Mesodermal cell (in vitro differentiated cells): Measurements from ENCODE around the gene TRIM15.

Source experiments
- H3K27ac ChIP-seq: 2 replicates; pipeline ENCODE4 v1.7.0; 2013; ENCODE audit warnings: mild to moderate bottlenecking, low read depth, low read length, moderate library complexity; ENCODE audit not compliant: severe bottlenecking
- H3K36me3 ChIP-seq: 2 replicates; pipeline ENCODE4 v1.7.1; 2013; ENCODE audit warnings: mild to moderate bottlenecking, low read length, moderate library complexity; ENCODE audit not compliant: control insufficient read depth, insufficient read depth
- H3K4me1 ChIP-seq: one replicate; pipeline ENCODE4 v1.7.1; 2013; ENCODE audit warnings: mild to moderate bottlenecking, low read length; ENCODE audit not compliant: insufficient read depth, control insufficient read depth, poor library complexity, severe bottlenecking
- H3K4me3 ChIP-seq: 2 replicates; pipeline ENCODE4 v1.7.0; 2013; ENCODE audit warnings: low read length, control low read depth, mild to moderate bottlenecking; ENCODE audit not compliant: insufficient read depth, poor library complexity, severe bottlenecking; ENCODE audit errors: extremely low read depth
- H3K9me3 ChIP-seq: 2 replicates; pipeline ENCODE4 v1.7.1; 2013; ENCODE audit warnings: mild to moderate bottlenecking, low read length, moderate library complexity; ENCODE audit not compliant: control insufficient read depth
- WGBS, 2 experiments: methylation state at CpG; one replicate each; pipeline ENCODE4 v1.1.5; 2013; ENCODE audit warnings: missing lambda C conversion rate in 2 of 2; ENCODE audit not compliant: insufficient coverage in 2 of 2; 5-methylcytosine and 5-hydroxymethylcytosine counted together

TRIM15 gene

GRCh38 chr6:30155520-30156261 is 7.7 kb upstream of the TRIM15 start:
- Histone ChIP-seq H3K4me3 (no peak overlapping the region), H3K9me3 (no peaks in the 10 kb centered on the region), H3K4me1 (peaks cover 6% of the 10 kb centered on the region), H3K27ac (no peak overlapping the region), H3K36me3 (no peaks in the 10 kb centered on the region)
- WGBS, 2 experiments, result 100% methylated on average over 1 of the region's 2 CpGs; no CpG with 5 or more reads in 1 of the 2 experiments

DNA sequence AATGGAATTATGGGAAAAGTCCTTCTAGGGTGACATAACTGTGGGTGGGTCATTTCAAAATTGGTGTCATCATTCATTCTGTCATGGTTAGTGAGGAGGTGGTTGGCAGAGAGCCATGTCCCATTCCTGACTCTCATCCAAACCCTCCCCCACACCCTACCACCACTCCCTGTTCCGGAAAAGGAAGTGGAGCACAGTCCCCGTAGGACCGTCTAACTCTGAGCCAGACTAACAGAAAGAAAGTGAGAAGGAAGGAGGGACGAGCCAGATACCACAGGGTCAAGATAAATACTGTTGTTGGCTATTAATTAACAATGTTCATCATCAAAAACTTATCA is 7.1 kb upstream of the TRIM15 start:
- H3K27ac ChIP-seq, result no peak overlapping the region
- peaks cover 6% of the 10 kb centered on the region for H3K4me1 ChIP-seq
- no peak overlapping the region for H3K4me3 ChIP-seq
- no peaks in the 10 kb centered on the region for H3K36me3 ChIP-seq
- H3K9me3 ChIP-seq, result no peaks in the 10 kb centered on the region
- no CpG with 5 or more reads among the region's 4 CpGs for WGBS, 2 experiments

- no peak overlapping the region for H3K27ac ChIP-seq
- peaks cover 6% of the 10 kb centered on the region for H3K4me1 ChIP-seq
These were observed 6.6 kb upstream of the TRIM15 start for GRCh38 chr6:30156774-30157173.

GRCh38 chr6:30157581-30157980 is 5.8 kb upstream of the TRIM15 start:
- H3K4me3 ChIP-seq, result no peak overlapping the region
- no peaks in the 10 kb centered on the region for H3K9me3 ChIP-seq
- peaks cover 6% of the 10 kb centered on the region for H3K4me1 ChIP-seq
- no peaks in the 10 kb centered on the region for H3K36me3 ChIP-seq
- no peak overlapping the region for H3K27ac ChIP-seq

More at GRCh38 chr6:30156774-30157173, 6.6 kb upstream of the TRIM15 start:
- Histone ChIP-seq H3K4me3 (no peak overlapping the region), H3K9me3 (no peaks in the 10 kb centered on the region), H3K36me3 (no peaks in the 10 kb centered on the region)
- WGBS, 2 experiments, result 86 to 100% methylated on average over 5 to 9 of the region's 9 CpGs

- 88 to 100% methylated on average over 1 to 2 of the region's 2 CpGs for WGBS, 2 experiments
- no peak overlapping the region for H3K27ac ChIP-seq
- H3K4me1 ChIP-seq, result peaks cover 6% of the 10 kb centered on the region
- no peaks in the 10 kb centered on the region for H3K36me3 ChIP-seq
- no peak overlapping the region for H3K4me3 ChIP-seq
- no peaks in the 10 kb centered on the region for H3K9me3 ChIP-seq
These were observed 5.3 kb upstream of the TRIM15 start for GRCh38 chr6:30157999-30158398.

GRCh38 chr6:30158475-30159040 is 4.8 kb upstream of the TRIM15 start:
- Histone ChIP-seq H3K9me3 (no peaks in the 10 kb centered on the region), H3K36me3 (no peaks in the 10 kb centered on the region), H3K4me3 (no peak overlapping the region), H3K27ac (no peak overlapping the region), H3K4me1 (peaks cover 6% of the 10 kb centered on the region)
- 57 to 86% methylated on average over 1 of the region's 3 CpGs for WGBS, 2 experiments

- Histone ChIP-seq H3K27ac (no peak overlapping the region), H3K4me3 (no peak overlapping the region), H3K4me1 (peaks cover 1% of the 10 kb centered on the region), H3K36me3 (no peaks in the 10 kb centered on the region), H3K9me3 (no peaks in the 10 kb centered on the region)
- WGBS, 2 experiments, result 86 to 93% methylated on average over 11 to 15 of the region's 17 CpGs
These were observed 3.1 kb upstream of the TRIM15 start for GRCh38 chr6:30160008-30160784.

DNA sequence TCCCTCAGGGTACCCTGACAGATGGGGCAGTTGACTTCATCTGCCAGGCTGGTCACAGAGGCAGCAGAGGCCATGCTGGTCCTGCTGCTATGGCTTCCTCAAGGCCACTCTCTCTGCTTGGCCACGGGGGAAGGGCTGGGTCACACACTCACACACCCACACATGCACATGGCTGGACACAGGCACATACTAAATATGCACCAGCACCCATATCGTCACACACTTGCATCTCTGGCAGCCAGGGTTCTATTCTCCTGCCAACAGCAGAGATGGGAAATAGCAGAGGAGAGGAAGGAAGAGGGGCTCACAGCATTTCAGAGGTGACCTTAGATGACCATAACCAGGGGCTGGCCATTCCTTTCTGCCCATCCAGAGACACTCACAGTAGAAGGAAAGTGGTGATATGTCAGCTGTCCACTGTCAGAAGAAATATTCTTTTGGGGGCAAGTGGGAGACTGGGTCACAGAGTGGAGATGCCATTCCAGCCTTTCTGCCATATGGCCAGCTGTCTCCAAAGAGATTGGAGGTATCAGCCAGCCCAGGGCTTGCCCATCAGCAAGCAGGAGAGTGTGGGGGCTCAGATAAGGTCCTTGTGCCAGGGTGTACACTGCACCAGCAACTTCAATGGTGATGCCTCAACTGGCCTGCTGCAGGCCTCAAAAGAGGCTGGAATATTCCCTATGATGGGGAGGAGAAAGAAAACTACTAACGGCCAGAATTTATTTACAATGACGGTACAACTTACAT is 2.4 kb upstream of the TRIM15 start, which contains the start of gene TRIM10:
TRIM10 (minus strand) TSS at position 427 of the 747 bp plus-strand sequence; CDS start at position 74, 353 bp downstream.
- 63 to 76% methylated on average over 1 to 2 of the region's 4 CpGs for WGBS, 2 experiments
- Histone ChIP-seq H3K4me1 (no peaks in the 10 kb centered on the region), H3K9me3 (no peaks in the 10 kb centered on the region), H3K27ac (no peak within 1 kb of the TSS), H3K4me3 (no peak within 1 kb of the TSS), H3K36me3 (no peaks in the 10 kb centered on the region)

DNA sequence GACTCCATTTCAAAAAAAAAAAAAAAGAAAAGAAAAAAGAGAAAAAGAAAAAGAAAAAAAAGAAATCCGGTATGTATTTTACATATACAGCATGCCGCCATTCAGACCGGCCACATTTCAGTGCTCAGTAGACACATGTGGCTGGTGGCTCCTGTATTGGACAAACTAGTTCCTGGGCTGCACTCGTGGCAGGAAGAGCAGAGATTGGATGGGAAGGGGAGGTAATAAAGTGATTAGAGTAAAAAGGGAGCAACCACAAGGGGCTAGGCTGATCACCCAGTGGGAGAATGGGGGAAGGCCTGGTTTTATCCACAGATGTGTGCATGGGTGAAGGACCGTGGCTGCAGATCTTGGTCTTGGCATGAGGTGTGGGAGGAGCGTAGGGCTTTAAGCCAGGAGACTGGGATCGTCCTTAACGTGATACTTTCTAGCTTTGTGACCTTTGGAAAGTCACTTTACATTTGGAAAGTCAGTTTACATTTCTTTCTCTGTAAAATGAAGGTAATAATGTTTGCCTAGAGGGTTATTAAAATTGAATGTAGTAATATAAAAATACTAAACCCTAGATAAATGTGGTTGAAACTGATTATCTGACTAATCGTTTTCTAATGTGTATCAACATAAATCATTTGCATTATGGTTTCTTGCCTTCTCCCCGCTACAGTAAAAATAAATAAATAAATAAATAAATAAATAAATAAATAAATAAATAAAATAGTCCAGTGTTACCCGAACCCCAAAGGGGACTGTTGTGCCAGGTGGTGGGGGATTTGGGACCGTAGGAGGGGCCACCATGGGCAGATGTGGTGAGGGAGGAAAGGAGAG is 869 bp upstream of the TRIM15 start:
- Histone ChIP-seq H3K27ac (no peak overlapping the region), H3K9me3 (no peaks in the 10 kb centered on the region), H3K4me1 (no peaks in the 10 kb centered on the region), H3K36me3 (no peaks in the 10 kb centered on the region), H3K4me3 (no peak overlapping the region)
- WGBS, 2 experiments, result 90 to 98% methylated on average over 4 to 9 of the region's 12 CpGs
